ENCODE results near the gene C3orf20.

DNA sequence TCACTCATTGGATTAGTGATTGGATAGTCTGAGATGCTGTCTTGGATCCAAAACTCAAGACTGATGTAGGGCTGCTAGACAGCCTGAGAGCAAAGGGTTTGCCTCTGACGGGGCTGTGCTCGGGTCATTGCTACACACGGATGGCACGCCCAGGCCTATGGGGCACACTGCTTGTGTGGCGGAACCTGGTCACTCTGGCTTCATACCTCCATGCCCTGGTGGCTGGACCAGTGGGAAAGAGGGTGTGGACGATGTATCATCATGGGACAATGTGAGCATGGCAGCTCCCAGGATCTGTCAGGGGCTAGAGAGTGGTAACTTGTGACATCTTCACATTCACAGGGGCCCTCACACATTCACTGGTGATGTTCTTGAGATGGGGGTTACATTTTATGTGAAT, 41.5 kb upstream of the C3orf20 start:
- TF ChIP-seq MTF1 (CRISPR knock-in tag; IDR thresholded peaks at IDR 0.05; ENCODE audit: borderline replicate concordance), result no peak
- TF ChIP-seq RBM17 (IDR thresholded peaks at IDR 0.05; ENCODE audit: borderline replicate concordance, low read depth, low read length), result no peak
- no peak for TF ChIP-seq TBP (optimal IDR thresholded peaks at IDR 0.05; ENCODE audit: low read depth, low read length)
- no peak for TF ChIP-seq EZH2 (IDR thresholded peaks at IDR 0.05; ENCODE audit: borderline replicate concordance, low read depth, low read length)
- no peak for TF ChIP-seq CTCF (IDR thresholded peaks at IDR 0.05 in 2 of 3, conservative IDR thresholded peaks at IDR 0.05 in 1 of 3; ENCODE audit: insufficient read depth in 2 of 3, low read depth in 1 of 3, low read length in 3 of 3)
- no peak for TF ChIP-seq CTBP1 (IDR thresholded peaks at IDR 0.05; ENCODE audit: borderline replicate concordance)
- no peak for TF ChIP-seq CHD1 (IDR thresholded peaks at IDR 0.05; ENCODE audit: low read length)
- no peak for TF ChIP-seq ZKSCAN1 (IDR thresholded peaks at IDR 0.05; ENCODE audit: low read depth, low read length)
